H9 (cell line): ENCODE data around the gene AFDN. TPM values are rescaled to one million over a fixed set of nuclear protein-coding genes. Genes with fewer than 3 reads are reported as not detected.

ENCODE experiments used
- DNase-seq: peaks from one replicate; pipeline ENCODE4 v3.0.0-alpha.2; 2017
- H2AFZ ChIP-seq: one replicate; pipeline ENCODE4 v1.6.1; 2013; ENCODE audit warnings: mild to moderate bottlenecking, low read length, control low read depth, moderate library complexity
- H2AK5ac ChIP-seq: 2 replicates; pipeline ENCODE4 v1.6.1; 2013; ENCODE audit warnings: low read length, control low read depth, mixed read lengths; ENCODE audit not compliant: insufficient read length
- H2BK120ac ChIP-seq: one replicate; pipeline ENCODE4 v1.6.1; 2013; ENCODE audit warnings: low read depth, mild to moderate bottlenecking, low read length, control low read depth, inconsistent platforms; ENCODE audit not compliant: poor library complexity, severe bottlenecking
- H2BK12ac ChIP-seq: 2 replicates; pipeline ENCODE4 v1.6.1; 2013; ENCODE audit warnings: low read length, control low read depth, mixed read lengths, low read depth; ENCODE audit not compliant: insufficient read length
- H2BK15ac ChIP-seq: 2 replicates; pipeline ENCODE4 v1.6.1; 2013; ENCODE audit warnings: low read depth, low read length, control low read depth
- H2BK20ac ChIP-seq: one replicate; pipeline ENCODE4 v1.6.1; 2013; ENCODE audit warnings: low read depth, mild to moderate bottlenecking, low read length, control low read depth, inconsistent platforms; ENCODE audit not compliant: poor library complexity, severe bottlenecking
- H2BK5ac ChIP-seq: 2 replicates; pipeline ENCODE4 v1.6.1; 2013; ENCODE audit warnings: low read length, control low read depth, mixed read lengths; ENCODE audit not compliant: insufficient read length
- H3K14ac ChIP-seq: 2 replicates; pipeline ENCODE4 v1.6.1; 2013; ENCODE audit warnings: low read length, control low read depth; ENCODE audit not compliant: insufficient read depth
- H3K18ac ChIP-seq: 2 replicates; pipeline ENCODE4 v1.6.1; 2013; ENCODE audit warnings: low read depth, mild to moderate bottlenecking, mixed read lengths, low read length, control low read depth; ENCODE audit not compliant: insufficient read length
- H3K23ac ChIP-seq: 2 replicates; pipeline ENCODE4 v1.6.1; 2013; ENCODE audit warnings: low read length, control low read depth, mixed read lengths, low read depth; ENCODE audit not compliant: insufficient read length
- H3K23me2 ChIP-seq: 2 replicates; pipeline ENCODE4 v1.6.1; 2013; ENCODE audit warnings: low read depth, mild to moderate bottlenecking, mixed read lengths, low read length, control low read depth; ENCODE audit not compliant: insufficient read length, poor library complexity, severe bottlenecking
- H3K27ac ChIP-seq: 2 replicates; pipeline ENCODE4 v1.5.1; 2013; ENCODE audit warnings: low read length, control low read depth, mixed read lengths, low read depth; ENCODE audit not compliant: insufficient read length
- H3K27me3 ChIP-seq: 2 replicates; pipeline ENCODE4 v1.6.1; 2013; ENCODE audit warnings: low read length, control low read depth, inconsistent platforms; ENCODE audit not compliant: insufficient read depth
- H3K4ac ChIP-seq: 2 replicates; pipeline ENCODE4 v1.6.1; 2013; ENCODE audit warnings: low read depth, mild to moderate bottlenecking, control low read depth, inconsistent platforms, low read length, moderate library complexity
- H3K4me1 ChIP-seq: 2 replicates; pipeline ENCODE4 v1.6.1; 2013; ENCODE audit warnings: low read length, control low read depth, inconsistent platforms; ENCODE audit not compliant: insufficient read depth
- H3K4me2 ChIP-seq: 2 replicates; pipeline ENCODE4 v1.6.1; 2013; ENCODE audit warnings: low read length, control low read depth, mixed read lengths; ENCODE audit not compliant: insufficient read length, insufficient read depth
- H3K56ac ChIP-seq: 2 replicates; pipeline ENCODE4 v1.6.1; 2013; ENCODE audit warnings: low read depth, mild to moderate bottlenecking, mixed read lengths, low read length, control low read depth; ENCODE audit not compliant: insufficient read length
- H3K79me1 ChIP-seq: 2 replicates; pipeline ENCODE4 v1.6.1; 2013; ENCODE audit warnings: low read depth, mild to moderate bottlenecking, moderate library complexity, low read length, control low read depth, inconsistent platforms; ENCODE audit not compliant: insufficient read depth, poor library complexity, severe bottlenecking
- H3K79me2 ChIP-seq: 2 replicates; pipeline ENCODE4 v1.6.1; 2013; ENCODE audit warnings: low read length, control low read depth, inconsistent platforms; ENCODE audit not compliant: insufficient read depth
- H3K9ac ChIP-seq: 2 replicates; pipeline ENCODE4 v1.6.1; 2013; ENCODE audit warnings: low read length, control low read depth, mixed read lengths; ENCODE audit not compliant: insufficient read length; ENCODE audit errors: extremely low read depth
- H3K9me3 ChIP-seq: one replicate; pipeline ENCODE4 v1.6.1; 2013; ENCODE audit warnings: low read depth, low read length, inconsistent platforms; ENCODE audit not compliant: control insufficient read depth
- H3T11ph ChIP-seq: one replicate; pipeline ENCODE4 v1.6.1; 2013; ENCODE audit warnings: mild to moderate bottlenecking, low read length, control low read depth, inconsistent platforms
- H4K20me1 ChIP-seq: one replicate; pipeline ENCODE4 v1.6.1; 2013; ENCODE audit not compliant: control insufficient read depth, insufficient read length, insufficient read depth
- H4K5ac ChIP-seq: 2 replicates; pipeline ENCODE4 v1.6.1; 2013; ENCODE audit warnings: low read depth, mild to moderate bottlenecking, mixed read lengths, low read length, control low read depth; ENCODE audit not compliant: insufficient read length
- H4K8ac ChIP-seq: replicated peaks from 2 replicates; pipeline ENCODE4 v1.6.1; 2013; ENCODE audit warnings: low read length, control low read depth, mixed read lengths, low read depth; ENCODE audit not compliant: insufficient read length
- H4K91ac ChIP-seq: 2 replicates; pipeline ENCODE4 v1.6.1; 2013; ENCODE audit warnings: low read depth, mild to moderate bottlenecking, moderate library complexity, mixed read lengths, low read length, control low read depth; ENCODE audit not compliant: insufficient read length
- H3K27ac Mint-ChIP-seq, 3 experiments: 2 replicates in 2 of 3; 3 replicates in 1 of 3; pipeline ENCODE4 v1.8.0; 2020 to 2021; ENCODE audit warnings: mixed read lengths in 3 of 3, mild to moderate bottlenecking in 1 of 3, moderate library complexity in 1 of 3
- H3K27me3 Mint-ChIP-seq: 2 replicates; pipeline ENCODE4 v1.8.0; 2021; ENCODE audit warnings: low read depth, mild to moderate bottlenecking, moderate library complexity, mixed read lengths
- H3K36me3 Mint-ChIP-seq, 3 experiments: 2 replicates in 2 of 3; 3 replicates in 1 of 3; pipeline ENCODE4 v1.8.0; 2020 to 2021; ENCODE audit warnings: low read depth in 3 of 3, mixed read lengths in 3 of 3; ENCODE audit not compliant: insufficient read depth in 1 of 3
- H3K4me1 Mint-ChIP-seq, 2 experiments: 2 replicates each; pipeline ENCODE4 v1.8.0; 2020; ENCODE audit warnings: mixed read lengths in 2 of 2
- H3K4me3 Mint-ChIP-seq, 2 experiments: 2 replicates in 1 of 2; 3 replicates in 1 of 2; pipeline ENCODE4 v1.8.0; 2020 to 2021; ENCODE audit warnings: mild to moderate bottlenecking in 2 of 2, mixed read lengths in 2 of 2, moderate library complexity in 1 of 2
- H3K9me3 Mint-ChIP-seq, 2 experiments: 2 replicates in 1 of 2; 3 replicates in 1 of 2; pipeline ENCODE4 v1.8.0; 2020; ENCODE audit warnings: mild to moderate bottlenecking in 2 of 2, mixed read lengths in 2 of 2, moderate library complexity in 1 of 2
- CTCF ChIP-seq: fragments of 200-600 bp; sonication (generic); conservative IDR thresholded peaks from 3 replicates; pipeline ENCODE4 v1.8.0; 2021; ENCODE audit warnings: antibody characterized with exemption, mild to moderate bottlenecking
- WGBS: extraction: QIAGEN DNeasy Blood & Tissue Kit; methylation state at CpG from one replicate; pipeline ENCODE4 v1.1.7; 2013; ENCODE audit warnings: missing lambda C conversion rate, low lambda C conversion rate, mixed read lengths; ENCODE audit not compliant: insufficient read length; ENCODE audit errors: extremely low coverage; 5-methylcytosine and 5-hydroxymethylcytosine counted together
- total RNA-seq: library from RNA; stranded (reverse); gene quantifications from 2 replicates; pipeline ENCODE4 v1.2.1, GENCODE V29; 2021

Gene AFDN
- total RNA-seq, 1 experiment from 2014 or later, result 157 TPM

- no peaks in the 10 kb centered on the region for H3K9me3 Mint-ChIP-seq
These were observed 6.0 kb upstream of the AFDN start for GRCh38 chr6:167820681-167821080.

More at GRCh38 chr6:167820681-167821080, 6.0 kb upstream of the AFDN start:
- H3K4me2 ChIP-seq, result no peak overlapping the region
- H3K4ac ChIP-seq, result no peak overlapping the region
- no peak overlapping the region for H3T11ph ChIP-seq
- no peak overlapping the region for H2AFZ ChIP-seq
- H2AK5ac ChIP-seq, result no peak overlapping the region
- no peak overlapping the region for H3K18ac ChIP-seq
- H3K56ac ChIP-seq, result no peak overlapping the region
- H3K4me1 ChIP-seq, result peaks cover 11% of the 10 kb centered on the region; the same call in 1 of the 2 replicates
- H3K9ac ChIP-seq, result no peak overlapping the region
- H4K8ac ChIP-seq, result no peak overlapping the region
- H3K27me3 Mint-ChIP-seq, result peaks cover 6% of the 10 kb centered on the region; the same call in 1 of the 2 replicates
- H3K4me3 Mint-ChIP-seq, result no peak overlapping the region
- no peak overlapping the region for H3K14ac ChIP-seq
- no peak overlapping the region for H2BK12ac ChIP-seq
- H3K9me3 ChIP-seq, result no peaks in the 10 kb centered on the region
- no peaks in the 10 kb centered on the region for H3K79me1 ChIP-seq
- WGBS, result no CpG with 5 or more reads among the region's 7 CpGs
- no peak overlapping the region; a peak in 1 of 7 replicates for H3K27ac Mint-ChIP-seq
- no peak overlapping the region for H2BK20ac ChIP-seq
- no peaks in the 10 kb centered on the region for H4K20me1 ChIP-seq
- H3K23me2 ChIP-seq, result peaks cover 6% of the 10 kb centered on the region
- H2BK15ac ChIP-seq, result no peak overlapping the region
- H3K79me2 ChIP-seq, result no peaks in the 10 kb centered on the region
- H2BK120ac ChIP-seq, result no peak overlapping the region
- H3K27me3 ChIP-seq, result no peaks in the 10 kb centered on the region
- no peak overlapping the region for H2BK5ac ChIP-seq
- H3K23ac ChIP-seq, result no peak overlapping the region
- H3K36me3 Mint-ChIP-seq, result peaks cover 0 to 12% (median 8%) of the 10 kb centered on the region in 3 experiments; a peak in 4 of 7 replicates
- H4K5ac ChIP-seq, result no peak overlapping the region
- no peak overlapping the region for H4K91ac ChIP-seq
- H3K27ac ChIP-seq, result no peak overlapping the region
- TF ChIP-seq CTCF, result no peak
- DNase-seq, result no peak
- H3K4me1 Mint-ChIP-seq, result peaks cover 39% of the 10 kb centered on the region in 2 experiments
